ENCODE results near the gene RRP12. TPM values are rescaled to one million over a fixed set of nuclear protein-coding genes. Genes with fewer than 3 reads are reported as not detected.

RRP12 gene
- total and polyA plus RNA-seq, 9 of the 15 experiments (the other 6 are each of a cell fraction or from before 2014, with no cell fraction given): 4.6 to 68.2 (median 21.8) TPM

GRCh38 chr10:97371696-97372095, 29.4 kb downstream of the RRP12 start:
- Histone ChIP-seq H3K9me1 (ENCODE audit: control insufficient read depth, insufficient read depth, low read length) (no peaks in the 10 kb centered on the region), H3K79me2 (ENCODE audit: control insufficient read depth, insufficient read depth, low read length) (no peaks in the 10 kb centered on the region), H4K20me1 (replicated peaks; ENCODE audit: control insufficient read depth, insufficient read depth, low read length) (no peaks in the 10 kb centered on the region), H3K9ac (ENCODE audit: insufficient read depth in 1 of 2, low read depth in 2 of 2, low read length in 2 of 2) (no peak overlapping the region; a peak in 1 of 4 replicates), H3K4me3 (no peak overlapping the region), H3K27ac (ENCODE audit: extremely low read depth, low read depth, low read length) (no peak overlapping the region), H3K36me3 (ENCODE audit: control insufficient read depth, insufficient read depth, low read length) (peaks cover 77% of the 10 kb centered on the region; the same call in 2 of the 3 replicates), H3K9me3 (replicated peaks; ENCODE audit: control insufficient read depth, insufficient read depth, low read depth, low read length) (no peaks in the 10 kb centered on the region), H3K4me1 (replicated peaks in 1 of 2; ENCODE audit: control insufficient read depth in 2 of 2, insufficient read depth in 2 of 2, low read length in 2 of 2) (no peaks in the 10 kb centered on the region; a peak in 1 of 5 replicates), H3K27me3 (ENCODE audit: control insufficient read depth in 2 of 2, insufficient read depth in 2 of 2, low read length in 2 of 2) (no peaks in the 10 kb centered on the region), H2AFZ (ENCODE audit: low read depth, low read length) (no peak overlapping the region), H3K4me2 (ENCODE audit: insufficient read depth, low read length) (no peak overlapping the region)
- ATAC-seq (no peak), FAIRE-seq (no peak), DNase-seq (ENCODE audit: extremely low read depth in 1 of 4, low spot score in 3 of 4) (no peak)
- no TSS peak for BruUV-seq (replicated peaks)
- intact Hi-C loops (cut with micrococcal nuclease): no loop called here
- TF ChIP-seq PURB (CRISPR knock-in tag; IDR thresholded peaks at IDR 0.05; ENCODE audit: low read depth): no peak
- no peak for TF ChIP-seq ZNF431 (CRISPR knock-in tag; IDR thresholded peaks at IDR 0.05)
- no peak for TF ChIP-seq FOXK1 (CRISPR knock-in tag; IDR thresholded peaks at IDR 0.05; ENCODE audit: borderline replicate concordance)
- no peak for TF ChIP-seq CSDE1 (IDR thresholded peaks at IDR 0.05)
- TF ChIP-seq PHF20 (IDR thresholded peaks at IDR 0.05; ENCODE audit: partially characterized antibody): no peak
- no peak for TF ChIP-seq RBFOX2 (IDR thresholded peaks at IDR 0.05; ENCODE audit: low read depth, low read length)
- TF ChIP-seq MLLT1 (IDR thresholded peaks at IDR 0.05): no peak
- TF ChIP-seq ZBTB12 (CRISPR knock-in tag; IDR thresholded peaks at IDR 0.05): no peak
- TF ChIP-seq EP400 (IDR thresholded peaks at IDR 0.05): no peak
- no peak for TF ChIP-seq ZNF639 (CRISPR knock-in tag; conservative IDR thresholded peaks at IDR 0.05 in 1 of 2, IDR thresholded peaks at IDR 0.05 in 1 of 2)
- ChIA-PET POLR2A (interaction anchor here (0.6 to 1.1 kb wide), 2 partner anchors 9 to 176 kb away, joined by 3 to 4 read pairs; no protein-coding TSS in a partner anchor), CTCF (ENCODE audit: low intra/inter-chr PET ratio) (no interaction called here)
- in situ Hi-C loops (cut with MboI): no loop called here
- WGBS (ENCODE audit: insufficient coverage, low coverage, missing lambda C conversion rate): 98% methylated on average over 6 of the region's 7 CpGs

All from K562 (cell line).